K562 (cell line): ENCODE results near the gene TLCD4. TPM values are rescaled to one million over a fixed set of nuclear protein-coding genes. Genes with fewer than 3 reads are reported as not detected.

Experiments used
- ATAC-seq: fragments of 200-7000 bp; cut with Tn5 transposase; 3 replicates; pipeline ENCODE4 v1.9.1; 2020; ENCODE audit warnings: moderate library complexity
- BruUV-seq: library from RNA; stranded (reverse); fragments of 400-500 nt; replicated peaks from 2 replicates; lab custom pipeline; 2021; lab: Mats Ljungman, UMichigan
- CTCF ChIA-PET: fragments of 300-600 bp; formaldehyde crosslinking; extraction: SDS; loops from one replicate; lab custom pipeline; 2021; ENCODE audit warnings: low intra/inter-chr PET ratio; lab: Yijun Ruan, JAX
- POLR2A ChIA-PET: fragments of 300-600, 350-650 bp; sonication (Branson Sonifier 250); formaldehyde crosslinking; extraction: SDS; loops from one replicate; lab custom pipeline; 2021; ENCODE audit warnings: antibody characterized with exemption, inconsistent platforms; lab: Yijun Ruan, JAX
- DNase-seq, 4 experiments: peaks; one replicate each; pipeline versions ENCODE4 v3.0.0 to v3.0.0-alpha.2; 2011 to 2018; ENCODE audit warnings: low spot score in 3 of 4, mixed read lengths in 3 of 4; ENCODE audit errors: extremely low read depth in 1 of 4
- FAIRE-seq: peaks from 2 replicates; lab custom pipeline; 2011; peaks lifted over from hg19 to GRCh38; lab: Jason Lieb, UNC
- H2AFZ ChIP-seq: 2 replicates; pipeline ENCODE4 v1.6.0; 2011; ENCODE audit warnings: low read depth, low read length, control low read depth, inconsistent platforms
- H3K27ac ChIP-seq: fragments of 200-600 bp; 3 replicates; pipeline ENCODE4 v1.8.0; 2011; ENCODE audit warnings: low read depth, mild to moderate bottlenecking, control low read depth, inconsistent platforms, low read length, moderate library complexity, mixed read lengths; ENCODE audit errors: extremely low read depth
- H3K27me3 ChIP-seq, 2 experiments: fragments of 300-600 bp in 1 of 2; 2 replicates in 1 of 2; 3 replicates in 1 of 2; pipeline versions ENCODE4 v1.6.0 to v1.8.0; 2011; ENCODE audit warnings: inconsistent platforms in 2 of 2, low read length in 2 of 2, mild to moderate bottlenecking in 1 of 2, mixed read lengths in 1 of 2, moderate library complexity in 1 of 2; ENCODE audit not compliant: control insufficient read depth in 2 of 2, insufficient read depth in 2 of 2
- H3K36me3 ChIP-seq: fragments of 300-600 bp; 3 replicates; pipeline ENCODE4 v1.8.0; 2011; ENCODE audit warnings: mild to moderate bottlenecking, low read length, inconsistent platforms; ENCODE audit not compliant: control insufficient read depth, insufficient read depth
- H3K4me1 ChIP-seq, 2 experiments: fragments of 200-600 bp in 1 of 2; replicated peaks in 1 of 2; 2 replicates in 1 of 2; 3 replicates in 1 of 2; pipeline versions ENCODE4 v1.5.1 to v1.8.0; 2011; ENCODE audit warnings: inconsistent platforms in 2 of 2, low read length in 2 of 2, mild to moderate bottlenecking in 1 of 2, mixed read lengths in 1 of 2, moderate library complexity in 1 of 2; ENCODE audit not compliant: control insufficient read depth in 2 of 2, insufficient read depth in 2 of 2
- H3K4me2 ChIP-seq: 2 replicates; pipeline ENCODE4 v1.6.1; 2011; ENCODE audit warnings: low read length, control low read depth, inconsistent platforms, mixed read lengths; ENCODE audit not compliant: insufficient read depth
- H3K4me3 ChIP-seq: fragments of 200-600 bp; sonication (generic), shearing (Covaris generic); 2 replicates; pipeline ENCODE4 v1.5.1; 2016; ENCODE audit warnings: control low read depth, inconsistent platforms
- H3K79me2 ChIP-seq: fragments of 200-600 bp; 3 replicates; pipeline ENCODE4 v1.8.0; 2011; ENCODE audit warnings: low read length, inconsistent platforms; ENCODE audit not compliant: control insufficient read depth, insufficient read depth
- H3K9ac ChIP-seq, 2 experiments: 2 replicates each; pipeline versions ENCODE4 v1.6.0 to v1.6.1; 2011; ENCODE audit warnings: low read depth in 2 of 2, low read length in 2 of 2, control low read depth in 1 of 2, inconsistent platforms in 1 of 2, mild to moderate bottlenecking in 1 of 2, mixed read lengths in 1 of 2; ENCODE audit not compliant: insufficient read depth in 1 of 2
- H3K9me1 ChIP-seq: one replicate; pipeline ENCODE4 v1.6.0; 2011; ENCODE audit warnings: inconsistent platforms, mild to moderate bottlenecking, low read length, moderate library complexity; ENCODE audit not compliant: control insufficient read depth, insufficient read depth
- H3K9me3 ChIP-seq: replicated peaks from 2 replicates; pipeline ENCODE4 v1.5.1; 2011; ENCODE audit warnings: low read depth, low read length, inconsistent platforms; ENCODE audit not compliant: control insufficient read depth, insufficient read depth
- H4K20me1 ChIP-seq: replicated peaks from 2 replicates; pipeline ENCODE4 v1.6.1; 2011; ENCODE audit warnings: low read length, inconsistent platforms, mixed read lengths; ENCODE audit not compliant: control insufficient read depth, insufficient read depth
- BCOR ChIP-seq: fragments of 450-650 bp; IDR thresholded peaks from 2 replicates; pipeline ENCODE4 v1.6.1; 2016
- CBFA2T2 ChIP-seq: fragments of 450-650 bp; conservative IDR thresholded peaks from 2 replicates; pipeline ENCODE4 v1.6.1; 2017; ENCODE audit warnings: mild to moderate bottlenecking
- HDAC3 ChIP-seq: fragments of 450-650 bp; IDR thresholded peaks from 2 replicates; pipeline ENCODE4 v1.6.1; 2018; ENCODE audit warnings: borderline replicate concordance, mild to moderate bottlenecking, moderate library complexity; ENCODE audit not compliant: partially characterized antibody
- LEF1 ChIP-seq: fragments of 450-650 bp; IDR thresholded peaks from 2 replicates; pipeline ENCODE4 v1.6.1; 2016; ENCODE audit warnings: mild to moderate bottlenecking
- NCOA1 ChIP-seq: fragments of 450-650 bp; IDR thresholded peaks from 2 replicates; pipeline ENCODE4 v1.6.1; 2016; ENCODE audit warnings: low read depth
- NR2F6 ChIP-seq: fragments of 450-650 bp; formaldehyde crosslinking; IDR thresholded peaks from 2 replicates; pipeline ENCODE4 v1.4.0; 2020; ENCODE audit warnings: mild to moderate bottlenecking
- RBFOX2 ChIP-seq: fragments of 200-400 bp; formaldehyde crosslinking; IDR thresholded peaks from 2 replicates; pipeline ENCODE4 v1.6.1; 2017; ENCODE audit warnings: low read depth, mild to moderate bottlenecking, low read length, moderate library complexity
- SOX6 ChIP-seq: fragments of 450-650 bp; IDR thresholded peaks from 2 replicates; pipeline ENCODE4 v1.6.1; 2014; ENCODE audit warnings: mild to moderate bottlenecking
- SP2 ChIP-seq: IDR thresholded peaks from 2 replicates; pipeline ENCODE4 v1.6.1; 2011; ENCODE audit warnings: mild to moderate bottlenecking, low read depth, low read length, moderate library complexity; ENCODE audit not compliant: poor library complexity, severe bottlenecking; ENCODE audit errors: extremely low read depth
- TEAD4 ChIP-seq, 2 experiments: sonication (generic) in 1 of 2; formaldehyde crosslinking in 1 of 2; IDR thresholded peaks; 2 replicates each; pipeline versions ENCODE4 v1.6.1 to v1.8.0; 2012 to 2022; ENCODE audit warnings: borderline replicate concordance in 1 of 2, inconsistent platforms in 1 of 2, low read length in 1 of 2, mild to moderate bottlenecking in 1 of 2, missing genetic modification reagents in 1 of 2
- TFE3 ChIP-seq: fragments of 450-650 bp; formaldehyde crosslinking; IDR thresholded peaks from 2 replicates; pipeline ENCODE4 v1.4.0; 2020; ENCODE audit warnings: mild to moderate bottlenecking, mixed read lengths
- TRIM28 ChIP-seq: fragments of 450-650 bp; IDR thresholded peaks from 2 replicates; pipeline ENCODE4 v1.6.1; 2017
- WHSC1 ChIP-seq: IDR thresholded peaks from one replicate; pipeline ENCODE4 v1.6.1; 2012; ENCODE audit warnings: low read length, control low read depth, inconsistent platforms
- ZMIZ1 ChIP-seq, 2 experiments: fragments of 150-350 bp in 1 of 2; IDR thresholded peaks; 2 replicates each; pipeline ENCODE4 v1.6.1; 2012 to 2016; ENCODE audit warnings: low read depth in 2 of 2, low read length in 2 of 2, mild to moderate bottlenecking in 1 of 2, moderate library complexity in 1 of 2
- ZNF41 ChIP-seq: fragments of 250-450 bp; sonication (Bioruptor Pico); conservative IDR thresholded peaks from 2 replicates; pipeline ENCODE4 v1.4.0; 2020; ENCODE audit warnings: mild to moderate bottlenecking
- WGBS: fragments of 100-300 bp; shearing (Covaris generic); methylation state at CpG from one replicate; pipeline ENCODE4 v1.1.6; 2016; ENCODE audit warnings: low coverage, mixed read lengths; ENCODE audit not compliant: insufficient coverage; ENCODE audit errors: missing lambda C conversion rate; 5-methylcytosine and 5-hydroxymethylcytosine counted together
- in situ Hi-C: fragments of 300-500 bp; cut with MboI; formaldehyde crosslinking; loops from 4 replicates; pipeline ENCODE4 v1.15.0; 2018; ENCODE audit warnings: inconsistent platforms, mixed read lengths
- intact Hi-C: fragments of 100-400 bp; cut with micrococcal nuclease; formaldehyde crosslinking; loops from 2 replicates; pipeline ENCODE4 v1.14.2; 2022
- polyA plus RNA-seq, 8 experiments: library from polyadenylated mRNA; depleted of rRNA in 4 of 8; stranded (reverse) in 5 of 8; unstranded in 3 of 8; fragments of >200 nt; fragmentation: Nextera tagmentation in 2 of 8; fragmentation: Illumina TruSeq in 1 of 8; extraction: Ambion mirVana in 2 of 8; extraction: Trizol in 1 of 8; gene quantifications; 2 replicates each; pipeline versions ENCODE4 v1.2.1 to v1.2.3, GENCODE V29; 2011 to 2014; ENCODE audit warnings: inconsistent platforms in 1 of 8, missing spikeins in 1 of 8
- total RNA-seq, 7 experiments: library from RNA; depleted of rRNA in 6 of 7; stranded (reverse); fragments of >200 nt in 6 of 7; fragmentation: Illumina TruSeq in 2 of 7; extraction: Trizol in 2 of 7; gene quantifications; 2 replicates each; pipeline versions ENCODE4 v1.2.1 to v1.2.3, GENCODE V29; 2011 to 2021; ENCODE audit warnings: low replicate concordance in 1 of 7
- TF ChIP-seq, protein P1 (sequence below): fragments of 200-800 bp; sonication (Bioruptor generic); IDR thresholded peaks from 2 replicates; pipeline ENCODE4 v1.6.1; 2017; ENCODE audit warnings: missing genetic modification characterization, missing compliant biosample characterization

The TLCD4 gene
- total and polyA plus RNA-seq, 9 of the 15 experiments (the other 6 are each of a cell fraction or from before 2014, with no cell fraction given) = 3.5 to 19.8 (median 7.6) TPM

GRCh38 chr1:95115708-95116137, 1.4 kb upstream of the TLCD4 start:
- DNase-seq (peak; percentile 39 to 87 (median 60)), ATAC-seq (peak; percentile 51), FAIRE-seq (peak; percentile 91)
- ChIA-PET POLR2A (interaction anchor here (0.9 to 1.8 kb wide), 6 partner anchors 9 to 63 kb away, joined by 3 to 6 read pairs (median 4); no protein-coding TSS in a partner anchor), CTCF (no interaction called here)
- H2AFZ ChIP-seq = peak overlapping the region; percentile 47; the same call in 1 of the 2 replicates
- peak overlapping the region in 1 of 2 experiments; percentile 29; a peak in 2 of 4 replicates for H3K9ac ChIP-seq
- H3K9me1 ChIP-seq = no peaks in the 10 kb centered on the region
- H3K4me3 ChIP-seq = no peak overlapping the region
- whole genome bisulfite sequencing = 10% methylated on average over 3 of the region's 3 CpGs
- in situ Hi-C loops (loop anchor here (5.0 kb wide), 1 partner anchor 33 kb away; no protein-coding TSS in a partner anchor), intact Hi-C loops (loop anchor here (1.0 to 2.0 kb wide), 4 partner anchors 30 to 119 kb away; partner anchors contain the start of genes ALG14 and RWDD3)
- no peaks in the 10 kb centered on the region for H3K27me3 ChIP-seq
- peaks cover 39% of the 10 kb centered on the region for H3K79me2 ChIP-seq
- H3K9me3 ChIP-seq = no peaks in the 10 kb centered on the region
- H4K20me1 ChIP-seq = no peaks in the 10 kb centered on the region; the same call in 1 of the 2 replicates
- BruUV-seq = no TSS peak
- H3K27ac ChIP-seq = peak overlapping the region; percentile 58
- H3K36me3 ChIP-seq = peaks cover 1% of the 10 kb centered on the region; the same call in 1 of the 3 replicates
- H3K4me1 ChIP-seq = peaks cover 20 to 48% of the 10 kb centered on the region in 2 experiments; a peak in 4 of 5 replicates
- peak overlapping the region; percentile 74 for H3K4me2 ChIP-seq
- peak; percentile 97 for TF ChIP-seq CBFA2T2
- peak; percentile 78; the same call in 1 of the 2 replicates for TF ChIP-seq NCOA1
- peak; percentile 78 for TF ChIP-seq HDAC3
- TF ChIP-seq WHSC1 = no peak
- peak; percentile 80 for TF ChIP-seq SOX6
- 0 out of 4 replicates have a peak, but pooled peaks of 1 of the 2 experiments have one; percentile 64 for TF ChIP-seq ZMIZ1 (IDR thresholded peaks at IDR 0.05; ENCODE audit: low read depth in 2 of 2, low read length in 2 of 2)
- TF ChIP-seq NR2F6 (CRISPR knock-in tag) = no peak
- TF ChIP-seq BCOR = peak; percentile 50
- no peak for TF ChIP-seq RBFOX2
- TF ChIP-seq TFE3 (CRISPR knock-in tag) = no peak
- TF ChIP-seq ZNF41 (CRISPR knock-in tag) = no peak
- TF ChIP-seq SP2 = no peak
- TF ChIP-seq TEAD4 (IDR thresholded peaks at IDR 0.05; ENCODE audit: low read length) = peak; percentile 98
- no peak for TF ChIP-seq TEAD4 (CRISPR knock-in tag; IDR thresholded peaks at IDR 0.05; ENCODE audit: borderline replicate concordance)
- TF ChIP-seq LEF1 = peak; percentile 65; the same call in 1 of the 2 replicates
- TF ChIP-seq, protein P1, sequence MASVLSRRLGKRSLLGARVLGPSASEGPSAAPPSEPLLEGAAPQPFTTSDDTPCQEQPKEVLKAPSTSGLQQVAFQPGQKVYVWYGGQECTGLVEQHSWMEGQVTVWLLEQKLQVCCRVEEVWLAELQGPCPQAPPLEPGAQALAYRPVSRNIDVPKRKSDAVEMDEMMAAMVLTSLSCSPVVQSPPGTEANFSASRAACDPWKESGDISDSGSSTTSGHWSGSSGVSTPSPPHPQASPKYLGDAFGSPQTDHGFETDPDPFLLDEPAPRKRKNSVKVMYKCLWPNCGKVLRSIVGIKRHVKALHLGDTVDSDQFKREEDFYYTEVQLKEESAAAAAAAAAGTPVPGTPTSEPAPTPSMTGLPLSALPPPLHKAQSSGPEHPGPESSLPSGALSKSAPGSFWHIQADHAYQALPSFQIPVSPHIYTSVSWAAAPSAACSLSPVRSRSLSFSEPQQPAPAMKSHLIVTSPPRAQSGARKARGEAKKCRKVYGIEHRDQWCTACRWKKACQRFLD = peak; percentile 28; the same call in 1 of the 2 replicates
- TF ChIP-seq TRIM28 = no peak
